Stimulated activated CD8-positive, alpha-beta memory T cell treated with anti-CD3 and anti-CD28 coated beads, Interleukin-7, amount 100 ng/mL, for 48 hours (primary cell): Measurements from ENCODE around the gene INHBE.
A peak's percentile ranks its signal among the peaks of the same experiment; 100 is the strongest.
"Not testable (repeated sequence)": the region's sequence is repeated elsewhere in the genome, so short reads cannot be mapped to it uniquely, and the experiment has no call there.

Experiments used
- DNase-seq, 2 donors: peaks; one replicate each; pipeline ENCODE4 v3.0.0-alpha.2; 2020; ENCODE audit warnings: low read depth in 1 of 2; ENCODE audit errors: extremely low read depth in 1 of 2

Gene INHBE

GRCh38 chr12:57439762-57440266, 15.3 kb upstream of the INHBE start:
- DNase-seq: no peak

- not testable (repeated sequence) for DNase-seq
Observed at GRCh38 chr12:57441393-57441792, 13.7 kb upstream of the INHBE start.

GRCh38 chr12:57441846-57442427, 13.2 kb upstream of the INHBE start:
- DNase-seq: no peak

- not testable (repeated sequence) for DNase-seq
Observed at GRCh38 chr12:57444337-57444736, 10.8 kb upstream of the INHBE start.

- no peak for DNase-seq
Observed at GRCh38 chr12:57444744-57445143, 10.4 kb upstream of the INHBE start.

- no peak for DNase-seq
Observed at GRCh38 chr12:57446292-57446960, 8.7 kb upstream of the INHBE start.

- DNase-seq: no peak
Observed at GRCh38 chr12:57448669-57449068, 6.4 kb upstream of the INHBE start.

- DNase-seq: no peak
Observed at GRCh38 chr12:57449375-57449774, 5.7 kb upstream of the INHBE start.

- no peak for DNase-seq
Observed at GRCh38 chr12:57450057-57450456, 5.0 kb upstream of the INHBE start.

- DNase-seq: no peak
Observed at GRCh38 chr12:57451233-57451778, 3.8 kb upstream of the INHBE start.

GRCh38 chr12:57452181-57452936, 2.7 kb upstream of the INHBE start:
- peak in 1 of 2 donors; percentile 57 for DNase-seq

GRCh38 chr12:57452937-57453509, 2.1 kb upstream of the INHBE start:
- no peak for DNase-seq

GRCh38 chr12:57454213-57454565, 918 bp upstream of the INHBE start:
- no peak for DNase-seq

GRCh38 chr12:57455374-57456144, 452 bp downstream of the INHBE start:
- DNase-seq: no peak

GRCh38 chr12:57456145-57456700, 1.1 kb downstream of the INHBE start:
- no peak for DNase-seq

- no peak for DNase-seq
Observed at GRCh38 chr12:57456737-57457490, 1.8 kb downstream of the INHBE start.

- no peak for DNase-seq
Observed at GRCh38 chr12:57458665-57459054, 3.6 kb downstream of the INHBE start.

- peak; percentile 86 to 96 for DNase-seq
Observed at GRCh38 chr12:57459055-57459749, 4.1 kb downstream of the INHBE start.
